Muscle of arm (tissue), 12 donors: ENCODE data around the gene GOSR1. TPM values are rescaled to one million over a fixed set of nuclear protein-coding genes. Genes with fewer than 3 reads are reported as not detected.
"Not testable (repeated sequence)": the region's sequence is repeated elsewhere in the genome, so short reads cannot be mapped to it uniquely, and the experiment has no call there.

Experiments
- DNase-seq: peaks from one replicate; pipeline ENCODE4 v3.0.0-alpha.2; 2013
- polyA plus RNA-seq, 12 donors: library from polyadenylated mRNA; unstranded; fragments of 120-200 nt; gene quantifications; one replicate each; pipeline ENCODE4 v1.2.1, GENCODE V29; 2013; ENCODE audit not compliant: insufficient read length in 12 of 12

The GOSR1 gene
- polyA plus RNA-seq, 12 donors = 18.9 to 41.6 (median 31.4) TPM; not detected in 1

- DNase-seq = not testable (repeated sequence)
Observed at GRCh38 chr17:30537667-30538066, 60.5 kb downstream of the GOSR1 start.

- no peak for DNase-seq
Observed at GRCh38 chr17:30541802-30542201, 64.6 kb downstream of the GOSR1 start.

- no peak for DNase-seq
Observed at GRCh38 chr17:30543456-30543855, 66.2 kb downstream of the GOSR1 start.

- DNase-seq = no peak
Observed at GRCh38 chr17:30545024-30545423, 67.8 kb downstream of the GOSR1 start.

GRCh38 chr17:30547778-30548573 is 70.8 kb downstream of the GOSR1 start:
- no peak for DNase-seq

GRCh38 chr17:30549181-30549580 is 72.0 kb downstream of the GOSR1 start:
- not testable (repeated sequence) for DNase-seq

GRCh38 chr17:30549864-30550511 is 72.8 kb downstream of the GOSR1 start:
- DNase-seq = no peak

- no peak for DNase-seq
Observed at GRCh38 chr17:30550512-30551273, 73.5 kb downstream of the GOSR1 start.

- DNase-seq = not testable (repeated sequence)
Observed at GRCh38 chr17:30551274-30551995, 74.2 kb downstream of the GOSR1 start.

- no peak for DNase-seq
Observed at GRCh38 chr17:30551996-30552339, 74.8 kb downstream of the GOSR1 start.

- no peak for DNase-seq
Observed at GRCh38 chr17:30552994-30553566, 75.9 kb downstream of the GOSR1 start.

- not testable (repeated sequence) for DNase-seq
Observed at GRCh38 chr17:30553823-30554440, 76.7 kb downstream of the GOSR1 start.

- DNase-seq = no peak
Observed at GRCh38 chr17:30554839-30555751, 77.9 kb downstream of the GOSR1 start.

GRCh38 chr17:30555942-30556341 is 78.7 kb downstream of the GOSR1 start:
- DNase-seq = no peak

- DNase-seq = no peak
Observed at GRCh38 chr17:30556374-30557332, 79.4 kb downstream of the GOSR1 start.

GRCh38 chr17:30557916-30558685 is 80.9 kb downstream of the GOSR1 start:
- DNase-seq = no peak

GRCh38 chr17:30558686-30559545 is 81.7 kb downstream of the GOSR1 start:
- no peak for DNase-seq
